IMR-90 (cell line): ENCODE measurements around the gene ZDBF2.

Experiments
- BHLHE40 ChIP-seq: fragments of 150-350 bp; IDR thresholded peaks from 2 replicates; pipeline ENCODE4 v1.6.1; 2016; ENCODE audit warnings: mild to moderate bottlenecking, low read depth, low read length
- CEBPB ChIP-seq: IDR thresholded peaks from 2 replicates; pipeline ENCODE4 v1.6.1; 2012; ENCODE audit warnings: low read depth, low read length, improper control_type of control experiment
- CHD1 ChIP-seq: IDR thresholded peaks from 2 replicates; pipeline ENCODE4 v1.6.1; 2012; ENCODE audit warnings: low read depth, low read length, improper control_type of control experiment
- MAFK ChIP-seq: IDR thresholded peaks from 2 replicates; pipeline ENCODE4 v1.6.1; 2012; ENCODE audit warnings: low read depth, low read length, improper control_type of control experiment
- MAZ ChIP-seq: IDR thresholded peaks from 2 replicates; pipeline ENCODE4 v1.6.1; 2012; ENCODE audit warnings: low read depth, mild to moderate bottlenecking, low read length, improper control_type of control experiment, moderate library complexity, borderline replicate concordance
- MXI1 ChIP-seq: IDR thresholded peaks from 2 replicates; pipeline ENCODE4 v1.6.1; 2012; ENCODE audit warnings: low read depth, mild to moderate bottlenecking, low read length, moderate library complexity, borderline replicate concordance
- NFE2L2 ChIP-seq: fragments of 150-350 bp; IDR thresholded peaks from 2 replicates; pipeline ENCODE4 v1.6.1; 2016; ENCODE audit warnings: low read depth, mild to moderate bottlenecking, low read length
- POLR2A ChIP-seq: IDR thresholded peaks from 2 replicates; pipeline ENCODE4 v1.6.1; 2012; ENCODE audit warnings: mild to moderate bottlenecking, low read depth, low read length
- RAD21 ChIP-seq: IDR thresholded peaks from 2 replicates; pipeline ENCODE4 v1.6.1; 2012; ENCODE audit warnings: low read length, improper control_type of control experiment
- RFX5 ChIP-seq: IDR thresholded peaks from 2 replicates; pipeline ENCODE4 v1.8.0; 2012; ENCODE audit warnings: low read depth, mild to moderate bottlenecking, low read length, moderate library complexity
- SMC3 ChIP-seq: fragments of 150-350 bp; IDR thresholded peaks from 2 replicates; pipeline ENCODE4 v1.6.1; 2016; ENCODE audit warnings: low read depth, mild to moderate bottlenecking, antibody characterized with exemption, low read length, moderate library complexity
- TF ChIP-seq, protein P1 (sequence below): conservative IDR thresholded peaks from 2 replicates; pipeline ENCODE4 v1.5.1; 2012; ENCODE audit warnings: mild to moderate bottlenecking, low read depth, low read length, improper control_type of control experiment
- TF ChIP-seq, protein P2 (sequence below): fragments of 150-350 bp; IDR thresholded peaks from 2 replicates; pipeline ENCODE4 v1.6.1; 2016; ENCODE audit warnings: low read depth, mild to moderate bottlenecking, low read length, moderate library complexity, borderline replicate concordance
- TF ChIP-seq, protein P3 (sequence below): fragments of 150-350 bp; IDR thresholded peaks from 2 replicates; pipeline ENCODE4 v1.6.1; 2017; ENCODE audit warnings: mild to moderate bottlenecking, antibody characterized with exemption, low read length, low read depth

DNA sequence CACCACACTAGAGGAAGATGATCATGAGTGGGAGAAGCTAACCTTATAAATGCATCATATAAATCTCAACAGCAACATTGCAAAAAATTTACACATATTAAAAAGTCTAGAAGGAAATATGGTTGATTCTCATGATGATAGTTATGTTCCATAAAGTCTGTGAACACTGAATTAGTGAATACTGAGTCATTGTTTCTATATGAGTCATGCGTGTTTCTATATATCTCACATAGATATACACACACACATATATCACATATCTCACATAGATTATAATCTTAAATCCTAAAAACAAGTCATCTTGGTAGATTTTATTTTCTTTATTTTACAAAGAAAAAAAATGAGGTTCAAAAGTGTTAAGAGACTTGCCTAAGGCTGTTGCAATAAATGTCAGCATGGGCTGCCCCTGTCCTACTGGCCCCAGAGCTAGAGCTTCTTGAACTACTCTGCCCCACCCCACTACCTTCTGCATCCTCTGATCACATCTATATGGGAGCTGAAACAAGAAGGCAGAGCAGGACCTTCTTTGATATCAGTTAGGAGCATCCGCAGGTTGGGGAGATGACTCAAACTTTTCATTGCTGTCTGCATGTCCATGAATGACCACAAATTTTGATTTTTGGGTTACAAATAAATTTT, 87.1 kb downstream of the ZDBF2 start:
- TF ChIP-seq NFE2L2 (no peak), POLR2A (no peak), MXI1 (no peak), BHLHE40 (no peak), RFX5 (no peak), RAD21 (no peak), SMC3 (no peak), MAFK (no peak), CEBPB (no peak), MAZ (no peak), CHD1 (no peak)
- TF ChIP-seq, protein P1, sequence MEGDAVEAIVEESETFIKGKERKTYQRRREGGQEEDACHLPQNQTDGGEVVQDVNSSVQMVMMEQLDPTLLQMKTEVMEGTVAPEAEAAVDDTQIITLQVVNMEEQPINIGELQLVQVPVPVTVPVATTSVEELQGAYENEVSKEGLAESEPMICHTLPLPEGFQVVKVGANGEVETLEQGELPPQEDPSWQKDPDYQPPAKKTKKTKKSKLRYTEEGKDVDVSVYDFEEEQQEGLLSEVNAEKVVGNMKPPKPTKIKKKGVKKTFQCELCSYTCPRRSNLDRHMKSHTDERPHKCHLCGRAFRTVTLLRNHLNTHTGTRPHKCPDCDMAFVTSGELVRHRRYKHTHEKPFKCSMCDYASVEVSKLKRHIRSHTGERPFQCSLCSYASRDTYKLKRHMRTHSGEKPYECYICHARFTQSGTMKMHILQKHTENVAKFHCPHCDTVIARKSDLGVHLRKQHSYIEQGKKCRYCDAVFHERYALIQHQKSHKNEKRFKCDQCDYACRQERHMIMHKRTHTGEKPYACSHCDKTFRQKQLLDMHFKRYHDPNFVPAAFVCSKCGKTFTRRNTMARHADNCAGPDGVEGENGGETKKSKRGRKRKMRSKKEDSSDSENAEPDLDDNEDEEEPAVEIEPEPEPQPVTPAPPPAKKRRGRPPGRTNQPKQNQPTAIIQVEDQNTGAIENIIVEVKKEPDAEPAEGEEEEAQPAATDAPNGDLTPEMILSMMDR, result no peak
- TF ChIP-seq, protein P2, sequence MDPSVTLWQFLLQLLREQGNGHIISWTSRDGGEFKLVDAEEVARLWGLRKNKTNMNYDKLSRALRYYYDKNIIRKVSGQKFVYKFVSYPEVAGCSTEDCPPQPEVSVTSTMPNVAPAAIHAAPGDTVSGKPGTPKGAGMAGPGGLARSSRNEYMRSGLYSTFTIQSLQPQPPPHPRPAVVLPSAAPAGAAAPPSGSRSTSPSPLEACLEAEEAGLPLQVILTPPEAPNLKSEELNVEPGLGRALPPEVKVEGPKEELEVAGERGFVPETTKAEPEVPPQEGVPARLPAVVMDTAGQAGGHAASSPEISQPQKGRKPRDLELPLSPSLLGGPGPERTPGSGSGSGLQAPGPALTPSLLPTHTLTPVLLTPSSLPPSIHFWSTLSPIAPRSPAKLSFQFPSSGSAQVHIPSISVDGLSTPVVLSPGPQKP, result no peak
- TF ChIP-seq, protein P3, sequence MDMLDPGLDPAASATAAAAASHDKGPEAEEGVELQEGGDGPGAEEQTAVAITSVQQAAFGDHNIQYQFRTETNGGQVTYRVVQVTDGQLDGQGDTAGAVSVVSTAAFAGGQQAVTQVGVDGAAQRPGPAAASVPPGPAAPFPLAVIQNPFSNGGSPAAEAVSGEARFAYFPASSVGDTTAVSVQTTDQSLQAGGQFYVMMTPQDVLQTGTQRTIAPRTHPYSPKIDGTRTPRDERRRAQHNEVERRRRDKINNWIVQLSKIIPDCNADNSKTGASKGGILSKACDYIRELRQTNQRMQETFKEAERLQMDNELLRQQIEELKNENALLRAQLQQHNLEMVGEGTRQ, result no peak
